ENCODE data around the gene CCDC137.
"Not testable (repeated sequence)": the region's sequence is repeated elsewhere in the genome, so short reads cannot be mapped to it uniquely, and the experiment has no call there.

Gene CCDC137

GRCh38 chr17:81651692-81652091 lies 14.8 kb upstream of the CCDC137 start:
- DNase-seq = no peak

- no peak for DNase-seq
Measured at GRCh38 chr17:81652906-81653771, 13.4 kb upstream of the CCDC137 start.

GRCh38 chr17:81655378-81656117 lies 11.0 kb upstream of the CCDC137 start:
- peak; percentile 35 to 72 for DNase-seq

- no peak for DNase-seq
Measured at GRCh38 chr17:81656118-81656743, 10.3 kb upstream of the CCDC137 start, which contains the start of gene PDE6G. Gene PDE6G (minus strand): TSS chr17:81656542. CDS start chr17:81653305, 3,237 bp downstream.

- DNase-seq = no peak
Measured at GRCh38 chr17:81656835-81657234, 9.7 kb upstream of the CCDC137 start.

GRCh38 chr17:81659038-81659437 lies 7.5 kb upstream of the CCDC137 start:
- no peak for DNase-seq

GRCh38 chr17:81660441-81660840 lies 6.1 kb upstream of the CCDC137 start:
- no peak for DNase-seq

GRCh38 chr17:81662002-81662401 lies 4.5 kb upstream of the CCDC137 start:
- DNase-seq = no peak

GRCh38 chr17:81664051-81664470 lies 2.5 kb upstream of the CCDC137 start:
- no peak for DNase-seq

- DNase-seq = peak in 1 of 2 donors; percentile 26
Measured at GRCh38 chr17:81665205-81666091, 1.1 kb upstream of the CCDC137 start.

GRCh38 chr17:81666092-81666341 lies 520 bp upstream of the CCDC137 start:
- no peak for DNase-seq

- no peak for DNase-seq
Measured at GRCh38 chr17:81667754-81668153, 1.2 kb downstream of the CCDC137 start.

- no peak for DNase-seq
Measured at GRCh38 chr17:81672504-81672903, 6.0 kb downstream of the CCDC137 start.

- no peak for DNase-seq
Measured at GRCh38 chr17:81672954-81673353, 6.4 kb downstream of the CCDC137 start.

- DNase-seq = no peak
Measured at GRCh38 chr17:81673561-81674258, 7.2 kb downstream of the CCDC137 start.

GRCh38 chr17:81675515-81676221 lies 9.1 kb downstream of the CCDC137 start:
- DNase-seq = not testable (repeated sequence)

GRCh38 chr17:81676906-81677305 lies 10.4 kb downstream of the CCDC137 start:
- no peak for DNase-seq

- no peak for DNase-seq
Measured at GRCh38 chr17:81680150-81680549, 13.6 kb downstream of the CCDC137 start.

GRCh38 chr17:81681672-81682071 lies 15.1 kb downstream of the CCDC137 start:
- no peak for DNase-seq

GRCh38 chr17:81682565-81683207 lies 16.1 kb downstream of the CCDC137 start:
- DNase-seq = peak; percentile 4 to 7

- DNase-seq = peak; percentile 7 to 18
Measured at GRCh38 chr17:81683208-81683583, 16.7 kb downstream of the CCDC137 start.
